Natural killer cell treated with Interleukin-12 subunit alpha and Interleukin-12 subunit beta and Interleukin-15 and Interleukin-18, amount 100 ng/mL, for 72 hours (primary cell): ENCODE results near the gene IGIP. TPM values are rescaled to one million over a fixed set of nuclear protein-coding genes. Genes with fewer than 3 reads are reported as not detected.

Source experiments
- ATAC-seq, 2 donors: fragments of 150-1000 bp; cut with Tn5 transposase in 1 of 2; sonication (Bioruptor Pico), chemical (Tn5 transposase) in 1 of 2; 2 replicates each; pipeline ENCODE4 v1.10.0; 2021
- DNase-seq: peaks from one replicate; pipeline ENCODE4 v3.0.0; 2022; ENCODE audit warnings: low spot score
- H3K27ac Mint-ChIP-seq, 2 donors: 1 replicate in 1 of 2; 2 replicates in 1 of 2; pipeline ENCODE4 v1.8.0; 2022; ENCODE audit warnings: mixed read lengths in 2 of 2, mild to moderate bottlenecking in 1 of 2, moderate library complexity in 1 of 2
- H3K27me3 Mint-ChIP-seq, 2 donors: 1 replicate in 1 of 2; 2 replicates in 1 of 2; pipeline ENCODE4 v1.8.0; 2022; ENCODE audit warnings: mixed read lengths in 2 of 2
- H3K36me3 Mint-ChIP-seq: one replicate; pipeline ENCODE4 v1.8.0; 2022; ENCODE audit warnings: mixed read lengths
- H3K4me1 Mint-ChIP-seq, 2 donors: 1 replicate in 1 of 2; 2 replicates in 1 of 2; pipeline ENCODE4 v1.8.0; 2022; ENCODE audit warnings: low read depth in 2 of 2, mixed read lengths in 2 of 2, mild to moderate bottlenecking in 1 of 2
- H3K4me3 Mint-ChIP-seq: one replicate; pipeline ENCODE4 v1.8.0; 2022; ENCODE audit warnings: mixed read lengths
- H3K9me3 Mint-ChIP-seq: 2 replicates; pipeline ENCODE4 v1.8.0; 2022; ENCODE audit warnings: mixed read lengths
- total RNA-seq, 2 donors: library from RNA; stranded (reverse); gene quantifications; one replicate each; pipeline ENCODE4 v1.2.3, GENCODE V29; 2022

Gene IGIP
- total RNA-seq, 2 donors from 2014 or later = 2.6 to 3.1 TPM

DNA sequence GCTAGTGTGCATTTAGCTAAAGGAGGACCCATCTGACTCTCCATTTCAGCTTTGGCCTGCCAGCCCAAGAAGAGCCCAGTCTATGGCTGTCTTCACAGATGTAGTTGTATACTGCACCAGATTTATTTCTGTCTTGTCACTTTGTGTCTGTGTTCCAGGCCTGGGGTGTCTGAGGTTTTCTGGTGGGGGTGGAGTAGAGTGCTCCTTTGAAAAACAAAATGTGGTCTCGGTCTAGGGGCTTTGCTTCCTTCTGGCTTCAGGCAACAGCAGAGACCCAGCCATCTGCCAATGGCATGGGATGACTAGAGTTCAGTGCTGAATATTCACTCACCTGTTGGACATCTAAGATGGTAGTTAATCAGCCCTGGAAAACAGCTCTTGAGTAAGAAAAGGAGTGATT, 10.9 kb downstream of the IGIP start:
- ATAC-seq (no peak), DNase-seq (no peak)
- H3K36me3 Mint-ChIP-seq = no peaks in the 10 kb centered on the region
- no peak overlapping the region for H3K27ac Mint-ChIP-seq
- no peak overlapping the region for H3K4me3 Mint-ChIP-seq
- H3K4me1 Mint-ChIP-seq = peaks cover 25 to 33% of the 10 kb centered on the region in 2 donors
- no peaks in the 10 kb centered on the region for H3K27me3 Mint-ChIP-seq
- no peaks in the 10 kb centered on the region for H3K9me3 Mint-ChIP-seq

DNA sequence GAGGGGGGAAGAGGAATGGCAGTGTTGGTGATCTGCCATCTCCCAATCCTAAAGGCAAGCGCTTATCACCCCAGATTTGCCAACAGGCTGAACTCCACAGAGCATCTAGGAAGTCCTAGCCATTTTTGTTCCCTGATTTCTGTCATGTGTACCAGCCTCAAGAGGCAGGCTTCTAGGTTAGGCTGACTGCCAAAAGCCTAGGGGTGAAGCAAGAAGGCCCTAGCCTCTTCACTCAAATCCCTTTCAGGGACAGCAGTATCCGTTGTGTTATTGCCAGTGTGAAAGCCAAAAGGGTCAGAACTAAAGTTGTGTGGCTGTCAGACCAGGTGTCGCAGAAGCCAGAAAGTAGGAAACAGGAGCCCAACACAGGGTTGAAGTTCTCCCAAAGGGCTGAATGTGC, 14.7 kb downstream of the IGIP start:
- H3K27me3 Mint-ChIP-seq = peaks cover 6 to 7% of the 10 kb centered on the region in 2 donors
- H3K9me3 Mint-ChIP-seq = no peaks in the 10 kb centered on the region
- H3K4me1 Mint-ChIP-seq = peaks cover 7 to 11% of the 10 kb centered on the region in 2 donors
- H3K27ac Mint-ChIP-seq = no peak overlapping the region
- no peak for DNase-seq
- H3K4me3 Mint-ChIP-seq = no peak overlapping the region
- ATAC-seq = no peak
- no peaks in the 10 kb centered on the region for H3K36me3 Mint-ChIP-seq

DNA sequence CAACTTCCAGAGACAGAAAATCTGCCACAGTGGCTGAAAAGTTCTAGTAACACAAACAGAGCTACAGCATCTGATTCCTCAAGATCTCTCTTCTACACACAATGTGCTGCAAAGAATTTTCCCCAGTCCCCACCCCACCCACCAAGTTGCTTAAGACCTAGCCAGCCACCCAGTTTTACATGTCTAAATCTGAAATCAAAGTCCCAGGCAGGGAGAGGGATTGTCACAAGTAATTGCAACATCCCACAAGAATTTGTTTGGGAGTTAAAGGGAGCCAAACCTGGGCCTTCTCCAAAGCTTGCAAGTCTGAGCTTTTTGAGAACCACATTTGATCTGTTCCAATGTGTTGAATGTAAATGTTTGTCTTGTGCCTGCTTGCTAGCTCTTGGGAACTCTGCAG, 15.5 kb downstream of the IGIP start:
- Mint-ChIP-seq H3K4me3 (no peak overlapping the region), H3K36me3 (no peaks in the 10 kb centered on the region), H3K27me3 (peaks cover 7 to 9% of the 10 kb centered on the region in 2 donors), H3K4me1 (peaks cover 9 to 12% of the 10 kb centered on the region in 2 donors), H3K9me3 (no peaks in the 10 kb centered on the region), H3K27ac (no peak overlapping the region)
- DNase-seq = no peak
- no peak for ATAC-seq

DNA sequence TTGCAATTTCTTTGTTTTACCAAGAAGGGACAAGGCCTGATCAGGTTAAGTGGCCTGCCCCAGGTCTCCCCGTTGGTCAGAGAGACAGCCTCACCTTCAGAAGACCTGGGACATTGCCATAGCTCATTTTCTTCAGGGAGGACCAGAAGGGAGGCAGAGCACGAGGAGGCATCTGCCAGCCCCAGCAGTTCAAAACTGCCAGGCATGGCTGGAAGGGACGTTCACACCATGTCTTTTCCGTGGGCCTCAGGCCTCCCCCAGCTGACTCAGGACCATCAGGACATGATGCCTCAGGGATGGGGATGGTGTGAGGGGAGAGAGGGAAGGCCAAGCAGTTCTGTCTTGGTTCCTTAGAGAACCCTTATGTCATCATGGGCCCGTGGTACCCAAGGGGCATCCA, 16.5 kb downstream of the IGIP start:
- H3K36me3 Mint-ChIP-seq = no peaks in the 10 kb centered on the region

DNA sequence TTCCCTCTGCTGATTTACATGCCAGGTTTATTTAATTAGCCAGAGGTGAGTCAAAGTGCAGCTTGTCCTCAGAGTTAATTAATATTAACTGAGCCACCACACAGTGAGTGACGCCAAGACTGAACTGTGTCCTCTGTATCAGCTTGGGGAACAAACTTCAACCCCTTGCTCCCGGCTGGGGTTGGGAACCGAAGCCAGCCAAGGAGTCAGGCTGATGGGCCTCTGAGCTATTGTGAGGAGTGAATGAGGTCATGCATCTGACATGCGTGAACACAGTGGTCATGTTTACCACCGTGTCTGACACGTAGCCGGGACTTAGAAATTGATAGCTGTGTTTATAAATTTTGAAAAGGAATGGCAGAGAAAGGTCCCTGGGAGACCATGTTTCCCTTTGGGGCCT, 17.1 kb downstream of the IGIP start:
- DNase-seq = no peak
- ATAC-seq = no peak
- H3K4me1 Mint-ChIP-seq = peaks cover 9 to 12% of the 10 kb centered on the region in 2 donors
- no peak overlapping the region for H3K27ac Mint-ChIP-seq
- no peaks in the 10 kb centered on the region for H3K36me3 Mint-ChIP-seq
- H3K9me3 Mint-ChIP-seq = no peaks in the 10 kb centered on the region
- no peak overlapping the region for H3K4me3 Mint-ChIP-seq
- H3K27me3 Mint-ChIP-seq = peaks cover 10 to 17% of the 10 kb centered on the region in 2 donors

More for the DNA sequence above, 16.5 kb downstream of the IGIP start:
- Mint-ChIP-seq H3K9me3 (no peaks in the 10 kb centered on the region), H3K27ac (no peak overlapping the region), H3K27me3 (peaks cover 9 to 17% of the 10 kb centered on the region in 2 donors), H3K4me1 (peaks cover 9 to 12% of the 10 kb centered on the region in 2 donors), H3K4me3 (no peak overlapping the region)
- ATAC-seq (no peak), DNase-seq (no peak)

DNA sequence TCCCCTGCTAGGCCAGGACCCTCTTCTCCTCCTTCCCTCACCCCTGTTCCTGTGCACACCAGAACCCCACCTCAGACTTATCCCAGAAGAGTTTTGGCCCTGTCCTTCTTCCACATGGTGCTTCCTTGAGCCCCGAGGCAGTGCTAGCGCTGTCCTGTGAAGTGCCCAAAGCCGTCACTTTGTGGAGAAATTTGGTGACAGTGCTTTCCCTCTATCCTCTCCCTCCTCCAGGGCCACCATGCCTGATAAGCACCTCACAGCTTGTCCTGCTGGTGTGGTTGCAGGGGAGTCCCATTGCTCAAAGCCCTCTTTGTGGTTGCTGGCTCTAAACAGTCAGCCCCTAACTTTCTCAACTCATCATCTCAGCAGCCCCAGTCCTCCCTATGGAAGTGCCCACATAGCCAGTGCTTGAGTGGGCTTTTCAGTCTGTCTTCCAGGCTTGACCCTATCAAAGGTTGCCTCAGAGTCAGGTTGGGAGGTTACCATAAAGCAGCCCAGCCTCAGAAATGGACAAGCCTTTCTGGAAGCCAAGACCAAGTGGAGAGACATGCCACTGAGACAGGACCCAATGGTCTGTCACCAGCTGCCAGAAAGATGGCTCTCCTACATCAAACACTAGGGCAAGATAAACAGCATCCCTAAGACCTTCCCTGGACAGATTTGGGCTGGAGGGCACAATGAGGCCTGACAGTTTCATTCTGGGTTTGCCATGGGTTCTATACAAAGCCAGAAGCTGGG, 18.0 kb downstream of the IGIP start:
- peaks cover 13 to 17% of the 10 kb centered on the region in 2 donors for H3K27me3 Mint-ChIP-seq
- H3K4me1 Mint-ChIP-seq = peaks cover 9 to 12% of the 10 kb centered on the region in 2 donors
- H3K9me3 Mint-ChIP-seq = no peaks in the 10 kb centered on the region
- H3K36me3 Mint-ChIP-seq = no peaks in the 10 kb centered on the region
- ATAC-seq (peak in 1 of 2 donors; percentile 16), DNase-seq (no peak)
- H3K4me3 Mint-ChIP-seq = no peak overlapping the region
- no peak overlapping the region for H3K27ac Mint-ChIP-seq

DNA sequence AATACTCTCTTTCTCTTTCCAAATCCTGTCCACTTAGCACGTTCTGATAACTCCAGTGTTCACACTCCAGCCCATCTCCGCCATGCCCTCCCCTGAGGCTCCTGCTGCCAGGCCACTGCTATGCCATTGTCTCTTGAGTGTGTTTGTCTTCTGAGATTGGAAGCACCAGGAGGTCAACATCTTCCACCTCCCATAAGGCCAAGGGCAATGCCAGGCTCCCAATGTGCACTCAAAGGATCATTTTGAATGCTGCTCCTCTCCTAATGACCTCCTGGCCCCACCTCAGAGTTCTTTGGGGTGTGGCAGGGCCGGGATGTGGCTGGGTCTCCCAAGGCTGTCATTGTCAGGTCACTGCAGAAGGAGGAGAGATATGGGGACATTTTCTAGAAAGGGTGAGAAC, 19.5 kb downstream of the IGIP start:
- H3K4me1 Mint-ChIP-seq = peaks cover 9 to 12% of the 10 kb centered on the region in 2 donors
- no peak for ATAC-seq
- no peak overlapping the region for H3K27ac Mint-ChIP-seq
- H3K27me3 Mint-ChIP-seq = peaks cover 13 to 17% of the 10 kb centered on the region in 2 donors
- no peak for DNase-seq
- H3K4me3 Mint-ChIP-seq = peak overlapping the region; percentile 68
- H3K36me3 Mint-ChIP-seq = no peaks in the 10 kb centered on the region
- H3K9me3 Mint-ChIP-seq = no peaks in the 10 kb centered on the region

DNA sequence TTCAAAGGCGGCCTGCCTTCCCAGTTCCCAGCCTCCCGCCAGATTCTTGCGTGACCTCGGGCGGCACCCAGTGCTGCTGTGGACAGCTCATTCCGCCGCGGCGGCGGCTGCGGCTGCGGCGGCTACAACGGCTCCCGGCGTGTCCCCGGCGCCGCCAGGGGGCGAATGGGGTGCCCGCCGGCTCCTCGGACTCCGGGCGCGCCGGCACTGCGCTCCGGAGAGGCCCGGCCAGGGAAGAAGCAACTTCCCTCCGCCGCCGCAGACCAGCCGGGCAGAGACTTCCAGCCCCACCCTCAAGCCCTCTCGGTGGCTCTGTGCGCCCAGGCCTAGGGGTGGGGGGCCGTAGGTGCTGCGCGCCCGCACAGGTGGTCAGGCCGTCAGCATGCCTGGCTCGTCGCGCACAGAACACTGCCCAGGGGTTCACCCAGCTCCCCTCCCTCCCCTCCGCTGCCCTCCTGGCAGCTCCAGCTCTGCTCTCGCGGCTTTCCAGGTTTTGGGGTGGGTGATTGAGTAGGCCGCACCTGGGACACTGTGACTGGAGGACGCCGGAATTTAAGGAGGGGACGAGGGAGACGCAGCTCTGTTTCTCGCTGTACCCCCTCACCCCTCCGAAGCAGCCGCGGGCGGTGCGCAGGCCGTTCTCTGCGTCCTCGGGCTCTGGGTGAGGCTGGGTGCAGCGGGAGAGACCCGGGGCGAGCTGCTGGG, 20.2 kb downstream of the IGIP start:
- Mint-ChIP-seq H3K4me1 (peaks cover 9 to 12% of the 10 kb centered on the region in 2 donors), H3K36me3 (no peaks in the 10 kb centered on the region), H3K9me3 (no peaks in the 10 kb centered on the region), H3K27ac (no peak overlapping the region), H3K4me3 (peak overlapping the region; percentile 68), H3K27me3 (peaks cover 13 to 17% of the 10 kb centered on the region in 2 donors)
- DNase-seq = no peak
- peak; percentile 76 to 82 for ATAC-seq

DNA sequence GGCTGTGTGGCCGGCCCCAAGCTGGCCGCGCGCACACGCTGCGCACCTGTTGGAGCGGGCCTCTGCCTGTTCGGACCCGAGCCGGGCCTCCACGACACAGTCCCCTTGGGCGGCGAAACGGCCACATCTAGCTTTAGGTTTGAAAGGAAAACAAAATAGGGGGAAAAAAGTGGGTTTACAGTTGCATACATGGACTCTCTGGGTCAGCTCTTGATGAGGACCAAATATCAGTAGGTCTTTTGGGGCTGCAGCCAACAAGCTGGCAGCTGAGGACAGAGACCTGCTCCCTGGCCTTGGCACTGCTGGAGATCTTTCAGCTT, 20.7 kb downstream of the IGIP start:
- Mint-ChIP-seq H3K4me1 (peaks cover 9 to 12% of the 10 kb centered on the region in 2 donors), H3K4me3 (peak overlapping the region; percentile 12)

DNA sequence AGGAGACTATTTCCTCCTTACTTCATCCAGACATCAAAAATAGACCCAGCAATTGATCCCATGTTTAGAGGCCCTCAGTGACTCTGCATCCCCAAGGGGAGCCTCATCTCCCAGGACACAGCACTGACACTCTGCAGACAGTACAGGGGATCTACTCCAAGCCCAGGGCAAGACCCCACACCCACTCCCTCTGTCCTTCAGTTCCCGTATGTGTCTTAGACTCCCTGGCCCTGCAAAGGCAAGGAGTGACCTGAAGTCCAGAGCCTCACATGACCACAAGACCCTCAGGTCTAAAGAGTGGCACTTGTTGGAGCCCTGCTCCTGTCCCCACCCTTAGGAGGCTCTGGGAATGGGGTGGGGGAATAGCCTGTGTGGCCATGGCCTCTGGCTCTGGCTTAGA, 21.7 kb downstream of the IGIP start:
- H3K27me3 Mint-ChIP-seq = peaks cover 13 to 17% of the 10 kb centered on the region in 2 donors
- DNase-seq = no peak

More for the DNA sequence above, 20.7 kb downstream of the IGIP start:
- Mint-ChIP-seq H3K27me3 (peaks cover 13 to 17% of the 10 kb centered on the region in 2 donors), H3K9me3 (no peaks in the 10 kb centered on the region), H3K27ac (no peak overlapping the region), H3K36me3 (no peaks in the 10 kb centered on the region)
- no peak for ATAC-seq
- no peak for DNase-seq

DNA sequence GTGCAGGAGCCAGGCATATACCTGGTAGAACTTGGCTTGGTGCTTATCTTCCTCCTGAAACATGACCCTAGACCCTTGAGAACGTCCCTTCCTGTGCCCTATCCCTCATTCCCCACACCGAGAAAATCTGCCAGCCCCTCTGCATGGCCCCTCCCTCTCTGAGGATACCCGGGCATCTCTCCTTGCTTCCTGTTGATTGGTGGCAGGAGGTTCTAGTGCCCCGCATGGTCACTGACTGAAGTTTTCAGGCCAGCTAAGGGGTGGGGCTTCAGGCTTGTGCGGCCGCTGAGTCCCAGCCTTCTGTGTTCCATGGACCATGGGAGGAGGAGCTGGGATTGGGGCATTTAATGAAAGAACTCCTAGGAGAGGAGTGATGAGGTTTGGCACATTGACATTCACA, 22.8 kb downstream of the IGIP start:
- Mint-ChIP-seq H3K27me3 (peaks cover 13 to 17% of the 10 kb centered on the region in 2 donors), H3K9me3 (no peaks in the 10 kb centered on the region), H3K27ac (no peak overlapping the region), H3K4me1 (peaks cover 9 to 12% of the 10 kb centered on the region in 2 donors), H3K4me3 (no peak overlapping the region), H3K36me3 (no peaks in the 10 kb centered on the region)
- ATAC-seq (no peak), DNase-seq (no peak)

More for the DNA sequence above, 21.7 kb downstream of the IGIP start:
- peaks cover 9 to 12% of the 10 kb centered on the region in 2 donors for H3K4me1 Mint-ChIP-seq
- no peaks in the 10 kb centered on the region for H3K9me3 Mint-ChIP-seq
- no peaks in the 10 kb centered on the region for H3K36me3 Mint-ChIP-seq
- no peak overlapping the region for H3K27ac Mint-ChIP-seq
- no peak for ATAC-seq
- no peak overlapping the region for H3K4me3 Mint-ChIP-seq

DNA sequence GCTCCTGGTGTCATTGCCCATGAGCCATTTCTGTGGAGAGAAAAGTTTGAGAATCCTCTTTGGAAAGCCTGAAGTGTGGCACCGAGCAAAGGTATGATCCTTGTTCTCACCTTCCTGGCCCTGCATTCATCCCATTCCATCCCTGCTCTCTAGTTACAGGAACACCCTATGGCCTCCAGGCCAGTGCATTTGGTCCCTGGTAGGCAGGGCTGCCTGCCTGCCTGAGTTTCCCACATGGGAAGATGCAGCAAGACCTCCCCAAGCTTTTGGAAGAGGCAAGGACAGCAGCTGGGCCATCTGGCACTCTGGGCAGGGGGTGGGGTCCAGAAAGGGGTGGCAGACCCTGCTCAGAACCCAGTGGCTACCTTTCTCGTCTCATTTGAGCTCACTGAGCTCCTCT, 24.5 kb downstream of the IGIP start:
- DNase-seq = no peak
- Mint-ChIP-seq H3K4me3 (no peak overlapping the region), H3K36me3 (no peaks in the 10 kb centered on the region), H3K4me1 (peaks cover 4% of the 10 kb centered on the region in 2 donors), H3K27me3 (peaks cover 9 to 13% of the 10 kb centered on the region in 2 donors), H3K9me3 (no peaks in the 10 kb centered on the region), H3K27ac (no peak overlapping the region)
- ATAC-seq = no peak

DNA sequence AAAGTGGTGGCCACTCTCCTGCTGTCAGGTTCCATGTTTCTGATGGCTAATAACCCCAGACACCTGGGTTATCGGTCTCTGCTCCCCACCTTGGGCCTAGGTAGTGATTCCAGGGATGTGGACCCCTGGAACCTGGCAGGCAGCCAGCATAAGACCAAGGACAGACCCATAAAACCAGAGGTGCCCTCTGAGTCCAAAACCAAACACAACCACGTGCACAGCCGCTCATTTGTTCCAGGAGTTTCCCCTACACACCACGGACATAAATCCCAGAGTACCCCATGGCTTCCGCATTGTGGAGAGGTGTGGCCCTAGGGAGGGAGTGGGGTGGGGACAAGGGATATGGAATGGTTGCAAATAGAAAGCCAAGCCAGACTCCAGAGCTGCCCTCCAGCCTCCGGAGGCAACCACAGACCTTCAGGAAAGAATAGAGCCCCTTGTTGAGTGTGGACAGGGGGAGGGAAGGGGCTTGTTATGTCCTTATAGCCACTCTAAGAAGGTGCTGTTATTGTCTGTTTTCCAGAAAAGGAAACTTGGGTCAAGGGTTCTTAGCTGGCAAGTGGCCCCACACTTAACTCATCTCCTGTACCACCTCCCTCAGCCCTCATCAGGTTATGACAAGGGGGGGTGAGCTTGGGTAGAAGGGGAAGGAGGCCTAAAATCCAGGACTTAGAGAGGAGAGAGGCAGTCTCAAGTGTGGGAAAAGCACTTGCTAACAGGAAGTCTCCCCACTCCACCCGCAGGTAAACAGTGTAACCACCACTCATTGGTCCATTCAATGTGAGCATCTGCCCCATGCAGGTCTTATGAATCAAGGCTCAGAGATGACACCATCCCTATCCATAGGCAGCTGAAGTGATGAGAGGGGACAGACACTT, 25.6 kb downstream of the IGIP start:
- peaks cover 6 to 8% of the 10 kb centered on the region in 2 donors for H3K27me3 Mint-ChIP-seq
- no peak overlapping the region for H3K4me3 Mint-ChIP-seq
- H3K27ac Mint-ChIP-seq = no peak overlapping the region
- H3K4me1 Mint-ChIP-seq = no peaks in the 10 kb centered on the region
- DNase-seq (no peak), ATAC-seq (no peak)
- no peaks in the 10 kb centered on the region for H3K36me3 Mint-ChIP-seq
- H3K9me3 Mint-ChIP-seq = no peaks in the 10 kb centered on the region
